ES-I3 (cell line): ENCODE data around the gene GSE1.

Source experiments
- H3K36me3 ChIP-seq: 2 replicates; pipeline ENCODE4 v1.6.1; 2013; ENCODE audit warnings: mild to moderate bottlenecking, low read length, control low read depth, moderate library complexity; ENCODE audit not compliant: insufficient read depth
- H3K4me1 ChIP-seq: 2 replicates; pipeline ENCODE4 v1.6.1; 2013; ENCODE audit warnings: mild to moderate bottlenecking, control low read depth, low read length; ENCODE audit not compliant: insufficient read depth
- H3K9ac ChIP-seq: 2 replicates; pipeline ENCODE4 v1.6.1; 2013; ENCODE audit warnings: low read depth, mild to moderate bottlenecking, low read length, moderate library complexity
- H3K9me3 ChIP-seq: 2 replicates; pipeline ENCODE4 v1.6.1; 2013; ENCODE audit warnings: mild to moderate bottlenecking, low read length, moderate library complexity; ENCODE audit not compliant: control insufficient read depth, insufficient read depth

GSE1 gene

DNA sequence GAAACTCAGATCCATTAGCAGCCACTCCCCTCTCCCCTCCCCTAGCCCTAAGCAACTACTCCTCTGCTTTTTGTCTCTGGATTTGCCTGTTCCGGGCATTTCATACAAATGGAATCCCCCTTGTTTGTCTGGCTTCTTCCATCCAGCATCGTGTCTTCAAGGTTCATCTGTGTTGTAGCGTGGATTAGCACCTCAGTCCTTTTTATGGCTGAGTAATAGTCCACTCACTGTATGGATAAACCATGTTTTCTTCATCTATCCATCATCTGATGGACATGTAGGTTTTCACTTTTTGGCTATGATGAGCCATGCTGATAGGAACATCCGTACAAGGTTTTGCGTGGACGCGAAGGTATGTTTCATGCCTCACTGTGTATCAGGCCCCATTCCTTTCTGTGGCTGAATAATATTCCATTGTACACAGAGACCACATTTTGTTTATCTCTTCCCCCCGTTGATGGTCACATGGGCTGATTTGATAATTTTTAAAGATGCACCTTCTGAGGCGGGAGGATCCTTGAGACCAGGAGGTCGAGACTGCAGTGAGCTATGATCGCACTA, 8.9 kb upstream of the GSE1 start:
- Histone ChIP-seq H3K9ac (no peak overlapping the region), H3K4me1 (peaks cover 75% of the 10 kb centered on the region), H3K9me3 (no peaks in the 10 kb centered on the region), H3K36me3 (no peaks in the 10 kb centered on the region)

DNA sequence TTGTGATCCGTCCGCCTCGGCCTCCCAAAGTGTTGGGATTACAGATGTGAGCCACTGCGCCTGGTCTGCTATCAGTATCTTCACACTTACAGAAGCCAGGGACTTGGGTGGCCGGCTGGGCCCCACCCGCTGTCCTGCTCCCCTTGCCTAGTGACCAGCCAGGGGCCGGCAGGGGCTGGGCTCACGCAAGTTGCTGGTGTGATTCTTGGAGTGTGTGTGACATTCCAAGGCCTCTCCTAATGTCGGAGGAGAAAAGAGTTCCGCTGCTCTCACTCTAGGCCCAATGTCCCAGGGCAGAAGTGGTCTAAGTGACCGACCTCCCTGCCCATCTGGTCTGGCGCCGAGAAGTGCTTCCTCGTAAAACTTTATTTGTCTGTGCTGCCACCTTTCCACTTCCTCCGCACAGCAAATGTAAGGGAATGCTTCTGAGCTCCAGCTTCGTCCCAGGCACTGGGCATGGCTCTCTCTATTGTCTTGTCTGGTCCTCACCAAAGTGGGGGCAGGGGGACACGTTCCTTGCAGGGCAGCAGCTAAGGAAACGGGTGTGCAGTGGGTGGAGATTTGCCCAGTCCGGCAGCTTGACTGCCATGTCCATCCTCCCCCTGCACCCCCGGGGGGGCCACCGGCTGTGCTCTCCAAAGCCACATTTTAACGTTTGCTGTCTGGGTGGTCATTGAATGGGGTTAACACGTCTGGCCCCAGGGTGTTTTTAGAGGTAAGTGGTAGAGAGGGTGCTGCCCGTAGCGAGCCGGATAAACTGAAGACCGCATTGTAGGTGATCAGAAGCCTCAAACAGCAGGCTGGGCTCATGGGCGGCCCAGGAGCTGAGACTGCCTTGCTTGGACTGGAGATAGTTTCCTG, 7.8 kb upstream of the GSE1 start:
- Histone ChIP-seq H3K36me3 (no peaks in the 10 kb centered on the region), H3K9ac (no peak overlapping the region), H3K4me1 (peaks cover 83% of the 10 kb centered on the region), H3K9me3 (no peaks in the 10 kb centered on the region)

DNA sequence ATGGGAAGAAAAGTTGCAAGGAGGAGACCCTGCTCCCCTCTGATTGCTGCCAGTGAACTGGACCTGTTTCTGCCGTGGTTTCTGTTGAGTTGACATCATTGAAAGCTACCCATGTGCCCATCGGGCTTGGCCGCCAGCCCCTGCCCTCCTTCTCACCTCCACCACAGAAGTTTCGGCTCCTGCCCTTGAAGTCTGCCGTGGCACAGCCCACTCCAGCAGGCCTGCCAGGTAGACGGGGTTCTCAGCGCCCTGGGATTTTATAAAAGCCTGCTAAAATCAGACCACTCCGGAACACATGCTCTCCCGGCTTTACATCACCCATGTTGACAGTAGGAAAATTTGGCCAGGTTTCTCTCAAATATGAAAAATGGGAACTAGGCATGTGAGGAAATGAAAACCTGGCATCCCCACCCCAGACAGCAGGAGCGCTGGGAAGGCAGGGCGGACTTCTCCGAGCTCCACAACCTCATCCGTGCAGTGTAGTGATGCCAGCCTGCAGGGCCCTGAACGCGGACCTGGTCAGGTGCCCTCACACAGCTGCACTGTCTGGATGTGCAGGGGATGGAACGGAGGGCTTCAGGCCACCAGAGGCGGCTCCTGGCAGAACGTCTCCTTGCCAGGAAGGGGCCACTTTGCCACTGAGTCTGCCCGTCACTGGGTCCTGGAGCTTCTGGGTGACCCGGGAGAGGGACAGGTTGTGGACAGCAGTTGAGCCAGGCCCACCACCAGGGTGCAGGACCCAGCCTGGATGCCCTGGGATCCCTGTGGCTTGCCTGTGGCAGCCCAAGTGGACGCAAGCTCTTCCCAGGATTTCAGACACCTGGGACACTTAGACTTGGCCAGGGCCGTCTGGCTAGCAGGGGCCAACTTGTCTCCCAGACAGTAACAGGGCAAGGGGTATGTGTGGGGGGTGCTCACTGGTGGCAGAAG, 6.9 kb upstream of the GSE1 start:
- Histone ChIP-seq H3K9ac (no peak overlapping the region; the same call in 1 of the 2 replicates), H3K9me3 (no peaks in the 10 kb centered on the region), H3K4me1 (peaks cover 74% of the 10 kb centered on the region), H3K36me3 (no peaks in the 10 kb centered on the region)

DNA sequence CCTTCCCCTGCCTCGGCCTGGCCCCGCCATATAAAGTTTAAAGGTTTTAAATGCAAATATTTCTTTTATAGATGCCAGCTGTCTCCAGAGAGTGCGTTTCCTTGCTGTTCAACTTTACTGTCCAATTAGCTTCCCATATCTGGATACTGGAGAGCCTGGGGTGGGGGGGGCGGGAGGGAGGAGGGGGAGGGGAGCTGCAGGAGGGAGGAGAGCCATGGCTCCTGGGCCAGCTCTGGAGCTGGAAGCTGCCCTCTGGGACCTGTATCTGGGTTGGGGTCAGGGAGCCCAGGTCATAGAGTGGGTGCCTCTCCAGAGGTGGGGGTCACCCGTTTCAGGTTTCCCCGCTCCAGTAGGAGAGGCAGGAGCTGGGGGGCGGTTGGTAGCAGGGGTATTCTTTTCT, 6.2 kb upstream of the GSE1 start:
- Histone ChIP-seq H3K4me1 (peaks cover 68% of the 10 kb centered on the region), H3K9me3 (no peaks in the 10 kb centered on the region), H3K9ac (peak overlapping the region; percentile 32), H3K36me3 (no peaks in the 10 kb centered on the region)

DNA sequence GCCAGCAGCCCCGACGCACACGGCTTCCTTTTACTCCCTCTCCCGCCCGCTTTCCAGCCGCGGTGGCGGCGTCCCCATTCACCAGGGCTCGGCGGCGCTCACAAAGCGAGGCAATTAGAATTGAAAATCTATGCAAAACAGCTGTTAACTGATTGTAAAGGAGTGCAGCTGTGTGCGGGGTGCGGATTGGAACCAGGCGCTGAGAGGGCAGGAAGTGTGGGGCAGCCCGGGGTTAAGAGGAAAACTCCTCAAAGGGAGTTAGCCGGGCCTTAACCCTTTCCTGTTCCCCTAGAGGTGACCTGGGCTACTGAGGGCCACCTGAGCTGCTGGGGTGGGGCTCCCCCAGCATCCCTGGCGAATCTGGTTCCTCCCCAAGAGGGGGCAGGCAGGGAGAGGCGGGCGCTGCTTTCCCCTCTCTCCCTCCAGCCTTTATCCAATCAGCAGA, 5.8 kb upstream of the GSE1 start:
- H3K4me1 ChIP-seq: peaks cover 63% of the 10 kb centered on the region

DNA sequence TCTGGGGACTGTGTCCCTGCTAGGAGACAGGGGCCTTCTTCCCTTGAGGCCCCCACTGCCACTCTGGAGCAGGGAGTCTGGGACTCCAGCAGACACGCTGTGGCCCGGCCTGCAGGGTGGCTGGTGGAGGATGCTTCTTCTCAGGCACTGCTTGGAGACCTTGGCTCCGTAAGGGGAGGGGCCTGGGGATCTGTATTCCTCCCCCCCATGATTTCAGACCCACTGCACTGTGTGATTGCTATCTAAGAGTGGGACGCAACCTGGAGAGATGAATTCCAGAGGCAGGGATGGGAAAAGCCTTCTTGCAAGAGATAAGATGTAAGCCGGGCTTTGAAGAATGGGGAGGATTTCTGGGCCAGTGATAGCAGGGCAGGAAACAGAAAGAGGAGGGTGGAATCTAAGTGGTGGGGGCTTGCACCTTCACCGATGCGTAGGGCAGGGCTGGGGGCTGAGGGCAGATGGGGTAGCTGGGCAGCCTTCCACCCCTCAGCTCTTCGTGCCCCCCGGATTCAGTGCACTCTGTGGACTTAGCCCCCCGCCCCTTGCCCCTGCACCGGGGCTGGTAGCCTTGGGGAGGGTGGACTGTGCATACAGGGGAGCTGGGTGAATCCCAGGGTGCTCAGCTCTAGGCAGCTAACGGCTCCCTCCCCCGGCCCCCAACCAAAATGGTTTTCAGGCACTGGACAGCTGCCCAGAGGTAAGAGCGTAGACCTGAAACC, 5.2 kb upstream of the GSE1 start:
- Histone ChIP-seq H3K9me3 (no peaks in the 10 kb centered on the region), H3K36me3 (no peaks in the 10 kb centered on the region), H3K4me1 (peaks cover 57% of the 10 kb centered on the region), H3K9ac (peak overlapping the region; percentile 37; the same call in 1 of the 2 replicates)

More for the DNA sequence above, 5.8 kb upstream of the GSE1 start:
- Histone ChIP-seq H3K9me3 (no peaks in the 10 kb centered on the region), H3K9ac (peak overlapping the region; percentile 37), H3K36me3 (no peaks in the 10 kb centered on the region)

DNA sequence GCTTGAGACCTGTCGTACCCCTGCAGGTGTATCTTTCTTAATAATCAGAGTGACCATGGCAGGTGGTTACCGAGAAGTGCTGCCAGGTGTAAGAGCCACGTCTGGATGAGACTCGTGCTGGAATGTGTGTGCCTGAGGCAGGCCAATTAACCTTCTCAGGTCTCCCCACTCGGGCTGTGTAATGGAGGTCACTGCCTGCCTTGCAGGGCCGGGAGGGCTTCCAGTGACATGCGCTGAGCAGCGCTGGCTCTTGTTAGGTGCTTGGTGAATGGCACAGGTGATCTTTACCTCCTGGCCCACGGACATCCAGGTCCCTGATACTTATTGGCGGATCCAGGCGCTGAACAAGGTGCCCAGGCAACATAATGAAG, 4.6 kb upstream of the GSE1 start:
- Histone ChIP-seq H3K36me3 (no peaks in the 10 kb centered on the region), H3K4me1 (peaks cover 53% of the 10 kb centered on the region), H3K9me3 (no peaks in the 10 kb centered on the region), H3K9ac (no peak overlapping the region)

DNA sequence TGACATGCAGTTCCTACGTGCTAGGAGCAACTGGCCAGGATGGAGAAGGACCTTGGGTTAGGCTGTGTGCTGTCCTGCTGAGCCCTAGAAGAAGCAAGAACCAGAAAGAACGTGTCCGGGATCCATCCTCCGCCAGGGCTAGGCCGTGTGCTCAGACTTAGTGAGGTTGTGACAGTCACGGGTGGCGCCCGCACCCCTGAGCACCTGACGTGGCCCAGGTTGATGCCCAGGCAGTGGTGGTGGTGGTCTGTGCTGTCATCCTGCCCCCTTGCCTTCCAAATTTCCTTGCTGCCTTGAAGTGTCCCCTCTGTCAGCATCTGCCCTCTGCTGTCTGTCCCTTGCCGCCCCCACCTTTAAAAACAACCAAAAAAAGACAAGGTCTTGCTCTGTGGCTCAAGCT, 4.2 kb upstream of the GSE1 start:
- Histone ChIP-seq H3K4me1 (peaks cover 50% of the 10 kb centered on the region), H3K36me3 (no peaks in the 10 kb centered on the region), H3K9ac (no peak overlapping the region)

DNA sequence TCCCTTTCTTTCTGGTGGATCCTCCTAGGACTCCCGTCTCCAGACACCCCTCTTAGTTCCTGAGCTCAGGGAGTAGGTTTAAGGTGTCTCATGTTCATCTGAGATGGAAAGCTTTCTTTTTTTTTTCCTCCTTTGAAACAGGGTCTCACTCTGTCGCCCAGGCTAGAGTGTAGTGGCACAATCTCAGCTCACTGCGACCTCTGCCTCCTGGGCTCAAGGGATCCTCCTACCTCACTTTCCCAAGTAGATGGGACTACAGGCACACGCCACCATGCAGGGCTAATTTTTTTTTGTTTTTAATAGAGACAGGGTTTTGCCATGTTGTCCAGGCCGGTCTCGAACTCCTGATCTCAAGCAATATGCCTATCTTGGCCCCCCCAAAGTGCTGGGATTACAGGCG, 3.6 kb upstream of the GSE1 start:
- Histone ChIP-seq H3K9ac (no peak overlapping the region), H3K36me3 (no peaks in the 10 kb centered on the region), H3K9me3 (no peaks in the 10 kb centered on the region), H3K4me1 (peaks cover 46% of the 10 kb centered on the region)

More for the DNA sequence above, 4.2 kb upstream of the GSE1 start:
- no peaks in the 10 kb centered on the region for H3K9me3 ChIP-seq

DNA sequence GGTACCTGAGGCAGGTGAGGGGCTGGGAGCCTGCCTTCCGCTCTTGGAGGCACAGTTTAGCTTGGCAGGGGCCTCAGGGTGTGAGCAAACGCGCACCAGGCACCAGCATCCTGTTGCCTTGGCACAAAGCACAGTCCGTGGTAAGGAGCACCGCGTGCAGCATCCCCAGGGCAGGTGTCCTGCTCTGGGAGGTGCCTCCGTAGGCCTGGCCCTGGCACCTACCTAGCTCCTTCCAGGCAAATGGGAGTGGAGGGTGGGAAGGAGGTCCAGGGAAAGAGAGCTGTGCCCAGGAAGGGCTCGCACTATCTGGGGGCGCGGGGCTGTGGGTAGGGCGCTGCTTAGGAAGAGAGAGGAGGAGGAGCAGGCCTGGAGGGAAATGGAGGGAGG, 3.1 kb upstream of the GSE1 start:
- Histone ChIP-seq H3K4me1 (peaks cover 44% of the 10 kb centered on the region), H3K9me3 (no peaks in the 10 kb centered on the region), H3K9ac (no peak overlapping the region), H3K36me3 (no peaks in the 10 kb centered on the region)

DNA sequence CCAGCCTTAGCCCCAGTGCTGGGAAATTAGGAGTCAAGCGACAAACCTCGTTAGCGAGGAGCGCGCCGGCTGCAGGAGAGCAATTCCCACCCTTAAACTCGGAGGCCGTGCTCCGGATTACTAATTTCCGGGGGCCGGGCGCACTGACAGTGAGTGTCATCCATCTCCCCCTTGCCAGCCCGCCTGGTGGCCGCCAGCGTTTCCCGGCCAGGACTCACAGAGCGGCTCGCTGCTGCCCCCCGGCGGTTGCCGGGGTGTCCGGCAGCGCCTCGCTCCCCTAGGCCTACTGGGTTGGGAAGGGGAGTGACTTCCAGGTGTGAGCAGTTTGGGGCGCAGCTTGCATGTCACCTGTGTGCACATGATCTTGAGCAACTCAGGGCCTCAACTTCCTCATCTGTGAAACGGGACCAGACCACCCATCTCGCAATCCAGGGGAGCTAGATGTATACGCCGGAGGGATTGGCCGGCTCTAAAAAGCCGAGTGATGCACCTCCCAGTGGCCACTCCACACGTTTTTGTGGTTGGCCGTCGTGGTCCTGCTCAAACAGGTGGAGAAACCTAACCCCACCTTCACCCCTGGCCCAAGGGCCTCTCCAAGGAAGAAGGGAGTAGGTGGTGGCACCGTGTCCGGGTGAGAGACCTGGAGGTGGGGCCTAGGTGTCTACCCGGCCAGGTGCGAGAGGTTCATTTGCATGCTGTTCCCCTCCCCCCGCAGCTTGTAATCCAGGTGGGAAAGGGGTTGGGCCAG, 2.5 kb upstream of the GSE1 start:
- Histone ChIP-seq H3K9ac (peak overlapping the region; percentile 40; the same call in 1 of the 2 replicates), H3K4me1 (peaks cover 42% of the 10 kb centered on the region), H3K36me3 (no peaks in the 10 kb centered on the region), H3K9me3 (no peaks in the 10 kb centered on the region)

DNA sequence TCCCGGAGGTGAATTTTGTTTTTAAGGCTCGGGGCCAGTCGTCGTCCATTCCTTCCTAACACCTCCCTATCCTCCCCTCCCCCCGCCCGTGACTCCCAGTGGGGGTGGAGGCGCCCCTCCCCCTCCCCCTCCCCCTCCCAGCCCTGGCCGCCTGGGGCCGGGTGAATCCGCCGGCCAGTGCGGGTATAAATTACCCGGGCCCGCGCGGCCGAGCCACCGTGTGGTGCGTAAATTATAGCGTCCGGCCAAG, 2.0 kb upstream of the GSE1 start:
- Histone ChIP-seq H3K9ac (peak overlapping the region; percentile 69), H3K9me3 (no peaks in the 10 kb centered on the region), H3K4me1 (peaks cover 40% of the 10 kb centered on the region; the same call in 1 of the 2 replicates)

DNA sequence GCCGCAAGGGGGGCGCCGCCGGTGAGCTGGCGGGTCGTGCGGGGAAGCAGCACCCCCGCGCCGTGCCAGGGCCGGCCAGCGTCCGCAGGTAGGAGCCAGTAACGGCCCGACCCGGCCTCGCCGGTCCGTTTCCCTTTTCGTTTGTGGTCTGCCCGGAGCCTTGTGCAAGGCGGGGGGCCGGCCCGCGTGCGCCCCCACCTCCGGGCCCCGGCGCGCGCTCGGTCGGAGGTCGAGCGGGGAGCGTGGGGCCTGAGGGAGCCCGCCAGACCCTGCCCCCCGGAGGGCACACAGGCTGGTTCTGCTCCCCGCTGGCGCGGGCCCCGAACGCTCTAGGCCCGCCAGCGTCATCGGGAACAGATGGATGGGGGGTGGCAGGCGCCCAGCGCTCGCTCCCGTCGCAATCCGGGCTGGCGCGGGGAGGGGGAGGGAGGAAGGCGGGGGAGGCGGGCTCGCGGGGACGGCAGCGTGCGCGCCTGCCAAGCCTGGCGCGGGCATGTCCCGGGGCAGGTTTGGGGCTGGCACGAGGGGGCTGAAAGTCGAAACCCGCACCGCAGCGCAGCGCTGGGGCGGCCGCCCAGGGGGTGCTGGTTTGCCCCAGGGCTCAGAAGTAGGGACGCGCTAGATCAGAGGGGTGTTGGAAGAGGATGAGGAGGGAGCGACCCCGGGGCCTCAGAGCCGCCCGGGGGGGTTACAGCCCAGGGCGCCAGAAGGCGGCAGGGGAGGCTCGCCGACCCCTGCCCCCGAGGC, 1.5 kb upstream of the GSE1 start:
- Histone ChIP-seq H3K9ac (peak overlapping the region; percentile 69), H3K4me1 (peaks cover 39% of the 10 kb centered on the region; the same call in 1 of the 2 replicates), H3K9me3 (no peaks in the 10 kb centered on the region), H3K36me3 (peaks cover 1% of the 10 kb centered on the region; the same call in 1 of the 2 replicates)

More for the DNA sequence above, 2.0 kb upstream of the GSE1 start:
- H3K36me3 ChIP-seq: no peaks in the 10 kb centered on the region
